Measurements from ENCODE around the gene TMEM158.

TMEM158 gene

GRCh38 chr3:45214061-45214680, 11.9 kb downstream of the TMEM158 start:
- Histone ChIP-seq H3K4me1 (peaks cover 0 to 38% (median 5%) of the 10 kb centered on the region in 10 experiments; a peak in 8 of 20 replicates), H3K36me3 (no peaks in the 10 kb centered on the region), H3K27me3 (no peaks in the 10 kb centered on the region), H3K27ac (no peak overlapping the region), H3K9ac (0 out of 22 replicates have a peak overlapping the region, but pooled peaks of 1 of the 11 experiments have one; percentile 26), H3K9me3 (replicated peaks in 1 of 11) (no peaks in the 10 kb centered on the region), H3K4me2 (peak overlapping the region in 3 of 11 experiments; percentile 17 to 38 (median 22); a peak in 3 of 22 replicates), H3K4me3 (no peak overlapping the region), H4K20me1 (no peaks in the 10 kb centered on the region)
- no peak for TF ChIP-seq Cebpa-rat (IDR thresholded peaks at IDR 0.05)

DNA sequence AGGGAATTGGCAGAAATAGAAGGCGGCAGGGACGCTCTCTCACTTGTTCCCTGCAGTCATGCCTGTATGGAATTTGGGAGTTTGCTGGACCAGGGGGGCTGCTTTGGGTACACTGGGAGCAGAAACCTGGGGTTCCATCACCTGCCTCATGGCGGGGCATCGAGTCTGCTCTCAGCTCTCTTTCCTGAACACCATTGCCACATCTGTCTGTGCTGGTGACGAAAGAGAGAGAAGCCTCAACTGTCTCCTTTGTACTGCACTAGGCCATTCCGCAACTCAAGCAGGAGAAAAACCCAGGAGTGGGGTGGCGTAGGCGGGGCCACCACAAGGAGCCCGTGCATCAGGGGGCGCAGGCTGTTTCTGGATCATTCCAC, 14.0 kb downstream of the TMEM158 start:
- 0 out of 22 replicates have a peak overlapping the region, but pooled peaks of 1 of the 11 experiments have one; percentile 13 for H3K4me2 ChIP-seq
- TF ChIP-seq Cebpa-rat (IDR thresholded peaks at IDR 0.05): no peak
- no peaks in the 10 kb centered on the region for H3K9me3 ChIP-seq (replicated peaks in 1 of 11)
- no peaks in the 10 kb centered on the region for H3K27me3 ChIP-seq
- H3K4me3 ChIP-seq: no peak overlapping the region
- H3K27ac ChIP-seq: no peak overlapping the region
- no peaks in the 10 kb centered on the region for H4K20me1 ChIP-seq
- peaks cover 0 to 45% (median 6%) of the 10 kb centered on the region in 10 experiments; a peak in 9 of 20 replicates for H3K4me1 ChIP-seq
- no peaks in the 10 kb centered on the region for H3K36me3 ChIP-seq
- H3K9ac ChIP-seq: no peak overlapping the region

DNA sequence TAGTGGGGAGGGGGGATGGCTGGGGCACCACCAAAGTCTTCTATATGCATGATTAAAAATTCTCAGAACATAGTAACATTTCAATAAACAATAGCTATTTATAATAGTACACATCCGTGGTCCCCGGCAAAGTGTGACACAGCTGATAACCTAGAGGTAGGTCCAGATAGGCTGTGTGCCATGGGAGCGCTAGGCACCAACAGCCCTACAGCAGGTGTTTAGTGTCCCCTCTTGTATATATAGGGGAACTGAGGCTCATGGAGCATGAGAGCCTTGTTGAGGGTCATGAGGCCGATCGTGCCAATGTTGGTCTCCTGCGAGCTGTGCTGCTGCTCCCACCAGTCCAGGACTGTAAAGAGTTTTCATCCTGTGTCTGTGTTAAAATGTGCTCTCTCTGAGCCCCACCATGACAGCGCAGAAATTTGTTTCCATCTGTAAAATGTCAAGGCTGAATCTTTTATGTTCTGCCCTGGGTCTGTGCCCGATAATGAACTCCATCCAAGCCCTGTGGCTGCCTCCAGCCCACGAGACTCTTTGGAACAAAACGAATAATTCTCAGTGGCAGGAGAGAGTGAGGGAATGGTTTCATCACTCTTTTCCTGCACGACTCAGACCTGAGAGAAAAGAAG, 14.5 kb downstream of the TMEM158 start:
- Histone ChIP-seq H3K4me1 (peaks cover 0 to 50% (median 6%) of the 10 kb centered on the region in 10 experiments; a peak in 9 of 20 replicates), H3K9me3 (replicated peaks in 1 of 11) (no peaks in the 10 kb centered on the region), H3K4me2 (0 out of 22 replicates have a peak overlapping the region, but pooled peaks of 1 of the 11 experiments have one; percentile 13), H3K27me3 (no peaks in the 10 kb centered on the region), H4K20me1 (no peaks in the 10 kb centered on the region), H3K4me3 (no peak overlapping the region), H3K27ac (no peak overlapping the region), H3K9ac (no peak overlapping the region), H3K36me3 (no peaks in the 10 kb centered on the region)
- no peak for TF ChIP-seq Cebpa-rat (IDR thresholded peaks at IDR 0.05)

DNA sequence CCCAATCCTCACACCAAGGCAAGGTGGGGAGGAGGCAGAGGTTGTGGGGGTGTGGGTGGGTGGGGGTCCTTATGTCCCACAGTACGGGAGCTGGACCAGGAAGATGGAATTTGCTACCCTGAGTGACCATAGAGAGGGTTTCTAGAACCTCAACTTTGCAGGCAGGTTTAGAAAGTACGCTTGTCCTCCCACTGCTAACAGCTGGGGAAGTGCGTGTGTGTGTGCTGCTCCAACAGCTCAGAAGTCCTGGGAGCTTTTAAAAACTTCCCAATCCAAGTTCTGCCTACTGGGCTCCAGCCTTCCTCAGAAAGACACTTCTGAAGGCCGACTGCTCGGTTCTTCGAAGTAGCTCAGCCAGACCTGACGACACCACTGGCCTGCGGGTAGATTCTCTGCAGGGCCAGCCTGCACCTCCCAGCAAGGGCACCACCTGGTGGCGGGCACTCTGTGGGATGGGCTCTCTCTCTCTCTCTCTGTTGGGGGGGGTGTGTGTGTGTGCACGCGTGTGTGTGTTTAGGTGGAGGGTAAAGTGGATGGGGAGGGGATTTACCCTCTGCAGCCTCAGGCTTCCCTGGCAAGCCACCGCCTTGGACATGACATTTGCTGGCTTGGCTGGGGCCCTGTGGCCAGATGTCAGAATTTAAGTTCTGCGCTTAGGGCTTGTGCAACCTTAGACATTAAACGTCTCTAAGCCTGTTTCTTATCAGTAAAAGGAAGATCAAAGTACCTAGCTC, 15.6 kb downstream of the TMEM158 start:
- Histone ChIP-seq H3K4me2 (peak overlapping the region in 2 of 11 experiments; percentile 39 to 56; a peak in 4 of 22 replicates), H3K4me3 (no peak overlapping the region), H3K9me3 (replicated peaks in 1 of 11) (no peaks in the 10 kb centered on the region), H3K9ac (no peak overlapping the region), H3K27me3 (no peaks in the 10 kb centered on the region), H3K36me3 (no peaks in the 10 kb centered on the region), H3K4me1 (peaks cover 0 to 56% (median 3%) of the 10 kb centered on the region in 10 experiments; a peak in 9 of 20 replicates), H3K27ac (no peak overlapping the region), H4K20me1 (no peaks in the 10 kb centered on the region)
- TF ChIP-seq Cebpa-rat (IDR thresholded peaks at IDR 0.05): no peak

DNA sequence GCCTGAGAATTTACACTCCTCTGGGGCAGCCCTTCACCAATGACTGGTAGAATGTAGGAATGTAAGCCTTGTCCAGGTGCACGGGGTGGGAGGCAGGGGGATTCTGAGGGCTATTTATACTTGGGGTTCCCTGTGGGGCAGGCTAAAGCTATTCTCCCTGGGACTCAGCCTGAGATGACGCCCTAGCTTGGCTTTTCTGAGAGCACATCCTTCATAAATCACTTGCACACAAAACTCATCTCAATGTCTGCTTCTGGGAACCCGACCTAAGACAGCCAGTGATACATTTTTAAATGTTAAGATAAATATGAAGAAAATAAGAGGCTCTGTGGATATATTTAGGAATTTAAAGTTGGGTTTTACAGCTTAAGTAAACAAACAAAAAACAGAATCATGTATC, 16.6 kb downstream of the TMEM158 start:
- TF ChIP-seq Cebpa-rat (IDR thresholded peaks at IDR 0.05): no peak
- Histone ChIP-seq H3K27me3 (no peaks in the 10 kb centered on the region), H3K27ac (no peak overlapping the region), H3K4me1 (peaks cover 0 to 65% (median 0%) of the 10 kb centered on the region in 10 experiments; a peak in 7 of 20 replicates), H3K9me3 (replicated peaks in 1 of 11) (no peaks in the 10 kb centered on the region), H4K20me1 (no peaks in the 10 kb centered on the region), H3K9ac (no peak overlapping the region), H3K4me2 (peak overlapping the region in 1 of 11 experiments; percentile 42; a peak in 2 of 22 replicates), H3K4me3 (no peak overlapping the region), H3K36me3 (no peaks in the 10 kb centered on the region)

- Histone ChIP-seq H3K4me1 (peaks cover 0 to 65% (median 0%) of the 10 kb centered on the region in 10 experiments; a peak in 7 of 20 replicates), H3K4me3 (no peak overlapping the region), H4K20me1 (no peaks in the 10 kb centered on the region), H3K9me3 (replicated peaks in 1 of 11) (no peaks in the 10 kb centered on the region), H3K9ac (no peak overlapping the region), H3K27me3 (no peaks in the 10 kb centered on the region), H3K4me2 (peak overlapping the region in 1 of 11 experiments; percentile 50; a peak in 2 of 22 replicates), H3K27ac (no peak overlapping the region), H3K36me3 (no peaks in the 10 kb centered on the region)
- TF ChIP-seq Cebpa-rat (IDR thresholded peaks at IDR 0.05): no peak
Measured at GRCh38 chr3:45208586-45208985, 17.5 kb downstream of the TMEM158 start.

DNA sequence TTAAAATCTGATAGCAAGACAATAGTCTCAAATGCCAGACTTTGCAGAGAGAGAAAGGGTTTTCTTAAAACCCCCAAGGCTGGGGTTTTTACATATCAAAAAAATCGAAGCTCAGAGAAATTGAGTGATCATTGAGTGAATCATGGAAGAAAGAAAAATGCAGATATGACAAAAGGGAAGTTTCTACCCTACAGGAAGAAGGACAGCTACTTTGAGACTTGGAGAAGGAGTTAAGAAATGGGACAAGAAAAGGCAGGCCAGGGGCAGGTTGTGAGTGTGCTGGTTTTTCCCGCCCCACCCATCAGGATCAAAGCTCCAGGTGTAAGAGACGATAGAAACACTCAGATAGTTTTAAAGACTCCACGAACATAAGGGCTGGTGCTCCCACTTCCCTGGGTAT, 18.6 kb downstream of the TMEM158 start:
- Histone ChIP-seq H3K27ac (peak overlapping the region in 1 of 11 experiments; percentile 3; a peak in 1 of 22 replicates), H3K9me3 (replicated peaks in 1 of 11) (no peaks in the 10 kb centered on the region), H3K9ac (no peak overlapping the region), H4K20me1 (no peaks in the 10 kb centered on the region), H3K4me1 (peaks cover 0 to 65% (median 0%) of the 10 kb centered on the region in 10 experiments; a peak in 7 of 20 replicates), H3K4me3 (no peak overlapping the region), H3K27me3 (no peaks in the 10 kb centered on the region), H3K36me3 (0 out of 22 replicates have a peak, but pooled peaks cover 0 to 3% (median 0%) of the 10 kb centered on the region in 11 experiments), H3K4me2 (peak overlapping the region in 3 of 11 experiments; percentile 22 to 80 (median 50); a peak in 6 of 22 replicates)
- no peak for TF ChIP-seq Cebpa-rat (IDR thresholded peaks at IDR 0.05)

DNA sequence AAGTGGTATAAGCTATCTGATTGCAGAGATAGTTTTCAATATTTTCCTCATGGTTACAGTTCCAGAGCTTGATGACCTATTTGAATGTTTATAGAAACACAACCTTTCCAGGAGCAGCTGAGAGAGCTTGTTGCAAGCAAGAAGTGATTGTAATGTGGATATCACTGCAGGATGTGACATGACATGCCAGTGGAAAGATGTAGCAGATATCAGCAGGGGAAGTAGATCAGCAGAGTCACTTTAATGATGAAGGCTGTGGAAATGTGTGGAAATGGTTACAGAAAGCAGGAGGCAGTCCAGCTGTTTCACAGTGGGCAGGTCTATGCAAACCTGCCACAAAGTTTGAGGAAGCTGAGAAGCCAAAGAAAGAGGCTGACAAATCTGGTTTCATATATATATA, 21.0 kb downstream of the TMEM158 start:
- Histone ChIP-seq H3K27me3 (no peaks in the 10 kb centered on the region), H3K27ac (peak overlapping the region in 2 of 11 experiments; percentile 0 to 45; a peak in 2 of 22 replicates), H3K9ac (no peak overlapping the region), H4K20me1 (no peaks in the 10 kb centered on the region), H3K4me3 (no peak overlapping the region), H3K9me3 (replicated peaks in 1 of 11) (no peaks in the 10 kb centered on the region), H3K4me2 (peak overlapping the region in 2 of 11 experiments; percentile 25 to 48; a peak in 1 of 22 replicates), H3K36me3 (0 out of 22 replicates have a peak, but pooled peaks cover 0 to 3% (median 0%) of the 10 kb centered on the region in 11 experiments), H3K4me1 (peaks cover 0 to 52% (median 0%) of the 10 kb centered on the region in 10 experiments; a peak in 7 of 20 replicates)
- TF ChIP-seq Cebpa-rat (IDR thresholded peaks at IDR 0.05): no peak
